NB4 (cell line): ENCODE results near the gene SH2D1B.

ENCODE experiments used
- DNase-seq: peaks from one replicate; pipeline ENCODE4 v3.0.0; 2010; ENCODE audit warnings: low read depth
- H3K4me3 ChIP-seq: one replicate; pipeline ENCODE4 v1.5.1; 2011; ENCODE audit warnings: mild to moderate bottlenecking, low read depth, low read length, moderate library complexity
- MYC ChIP-seq: IDR thresholded peaks from 2 replicates; pipeline ENCODE4 v1.6.1; 2011; ENCODE audit warnings: low read depth, low read length
- POLR2A ChIP-seq: IDR thresholded peaks from 2 replicates; pipeline ENCODE4 v1.6.1; 2011; ENCODE audit warnings: mild to moderate bottlenecking; ENCODE audit not compliant: insufficient read length; ENCODE audit errors: extremely low read depth
- TF ChIP-seq, protein P1 (sequence below): IDR thresholded peaks from 2 replicates; pipeline ENCODE4 v1.6.1; 2011; ENCODE audit warnings: low read depth, low read length
- TF ChIP-seq, protein P2 (sequence below): IDR thresholded peaks from one replicate; pipeline ENCODE4 v1.5.1; 2012; ENCODE audit warnings: low read depth, low read length

SH2D1B gene

DNA sequence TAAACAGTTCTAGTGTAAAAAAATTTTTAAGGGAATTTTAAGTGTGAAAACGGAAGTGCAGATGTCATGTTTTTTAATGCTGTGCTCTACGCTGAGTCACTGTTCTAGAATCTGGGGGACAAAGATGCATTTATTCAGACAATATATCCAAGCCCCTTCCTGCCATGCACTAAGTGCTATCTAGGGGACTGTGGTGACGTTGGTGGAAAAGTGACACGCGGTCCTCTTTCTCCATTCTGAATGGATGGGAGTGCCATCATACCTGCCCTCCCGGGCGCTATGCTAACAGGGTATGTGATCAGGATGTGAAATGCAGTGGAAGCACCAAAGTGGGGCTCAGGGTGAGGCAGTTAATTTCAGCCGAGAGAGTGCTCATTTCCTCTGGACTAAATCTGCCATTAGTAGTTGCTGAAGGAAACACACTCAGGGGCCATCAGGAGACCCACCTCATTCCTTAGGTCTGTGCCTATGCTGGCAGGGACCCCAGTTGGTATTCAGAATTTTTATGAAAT, 23.8 kb downstream of the SH2D1B start:
- H3K4me3 ChIP-seq, result no peak overlapping the region
- DNase-seq, result no peak
- TF ChIP-seq, protein P1, sequence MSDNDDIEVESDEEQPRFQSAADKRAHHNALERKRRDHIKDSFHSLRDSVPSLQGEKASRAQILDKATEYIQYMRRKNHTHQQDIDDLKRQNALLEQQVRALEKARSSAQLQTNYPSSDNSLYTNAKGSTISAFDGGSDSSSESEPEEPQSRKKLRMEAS, result no peak
- TF ChIP-seq POLR2A (no peak), MYC (no peak)
- TF ChIP-seq, protein P2, sequence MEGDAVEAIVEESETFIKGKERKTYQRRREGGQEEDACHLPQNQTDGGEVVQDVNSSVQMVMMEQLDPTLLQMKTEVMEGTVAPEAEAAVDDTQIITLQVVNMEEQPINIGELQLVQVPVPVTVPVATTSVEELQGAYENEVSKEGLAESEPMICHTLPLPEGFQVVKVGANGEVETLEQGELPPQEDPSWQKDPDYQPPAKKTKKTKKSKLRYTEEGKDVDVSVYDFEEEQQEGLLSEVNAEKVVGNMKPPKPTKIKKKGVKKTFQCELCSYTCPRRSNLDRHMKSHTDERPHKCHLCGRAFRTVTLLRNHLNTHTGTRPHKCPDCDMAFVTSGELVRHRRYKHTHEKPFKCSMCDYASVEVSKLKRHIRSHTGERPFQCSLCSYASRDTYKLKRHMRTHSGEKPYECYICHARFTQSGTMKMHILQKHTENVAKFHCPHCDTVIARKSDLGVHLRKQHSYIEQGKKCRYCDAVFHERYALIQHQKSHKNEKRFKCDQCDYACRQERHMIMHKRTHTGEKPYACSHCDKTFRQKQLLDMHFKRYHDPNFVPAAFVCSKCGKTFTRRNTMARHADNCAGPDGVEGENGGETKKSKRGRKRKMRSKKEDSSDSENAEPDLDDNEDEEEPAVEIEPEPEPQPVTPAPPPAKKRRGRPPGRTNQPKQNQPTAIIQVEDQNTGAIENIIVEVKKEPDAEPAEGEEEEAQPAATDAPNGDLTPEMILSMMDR, result no peak

DNA sequence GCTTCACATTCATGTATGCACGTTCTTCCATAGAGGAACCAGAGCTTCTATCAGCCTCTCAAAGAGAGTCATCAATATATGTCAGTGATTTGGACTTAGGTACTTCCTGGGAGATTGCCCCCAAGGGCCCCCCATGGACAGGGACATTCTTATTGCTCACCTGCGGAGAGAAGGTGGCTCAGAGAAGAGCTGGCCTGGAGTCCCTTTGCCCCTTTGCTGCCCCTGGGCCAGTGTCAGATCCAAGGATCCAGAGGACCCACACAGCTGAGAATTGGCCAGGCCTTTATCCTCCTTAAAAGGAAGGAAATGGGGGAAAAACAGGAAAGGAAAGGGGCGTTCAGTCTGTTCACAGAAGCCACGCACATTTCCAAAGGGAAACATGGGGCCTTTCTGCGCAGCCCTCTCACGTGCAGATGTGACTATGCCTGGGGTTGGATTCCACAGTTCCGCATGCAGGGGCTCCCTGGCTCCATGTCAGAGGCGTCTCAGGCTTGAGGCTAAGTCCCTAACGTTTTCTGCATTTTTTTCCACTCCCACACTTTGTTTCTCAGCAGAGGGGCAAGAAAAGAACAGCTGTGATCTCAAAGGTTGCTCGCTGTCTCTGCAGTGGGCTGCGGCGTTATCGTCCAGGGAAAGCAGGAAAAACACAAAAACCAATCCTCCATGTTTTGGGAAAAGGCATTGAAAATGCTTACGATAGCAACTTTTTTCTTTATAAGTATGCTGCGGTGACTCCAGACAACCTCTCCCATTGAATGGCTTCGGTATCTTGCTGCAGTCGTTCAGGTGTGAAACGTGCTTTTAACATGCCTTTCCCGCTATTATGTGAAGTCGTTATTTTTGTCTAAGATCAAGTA, 24.5 kb downstream of the SH2D1B start:
- DNase-seq, result no peak
- TF ChIP-seq, protein P2, result no peak
- TF ChIP-seq, protein P1, result no peak
- TF ChIP-seq MYC, result no peak
- no peak for TF ChIP-seq POLR2A
- H3K4me3 ChIP-seq, result no peak overlapping the region

DNA sequence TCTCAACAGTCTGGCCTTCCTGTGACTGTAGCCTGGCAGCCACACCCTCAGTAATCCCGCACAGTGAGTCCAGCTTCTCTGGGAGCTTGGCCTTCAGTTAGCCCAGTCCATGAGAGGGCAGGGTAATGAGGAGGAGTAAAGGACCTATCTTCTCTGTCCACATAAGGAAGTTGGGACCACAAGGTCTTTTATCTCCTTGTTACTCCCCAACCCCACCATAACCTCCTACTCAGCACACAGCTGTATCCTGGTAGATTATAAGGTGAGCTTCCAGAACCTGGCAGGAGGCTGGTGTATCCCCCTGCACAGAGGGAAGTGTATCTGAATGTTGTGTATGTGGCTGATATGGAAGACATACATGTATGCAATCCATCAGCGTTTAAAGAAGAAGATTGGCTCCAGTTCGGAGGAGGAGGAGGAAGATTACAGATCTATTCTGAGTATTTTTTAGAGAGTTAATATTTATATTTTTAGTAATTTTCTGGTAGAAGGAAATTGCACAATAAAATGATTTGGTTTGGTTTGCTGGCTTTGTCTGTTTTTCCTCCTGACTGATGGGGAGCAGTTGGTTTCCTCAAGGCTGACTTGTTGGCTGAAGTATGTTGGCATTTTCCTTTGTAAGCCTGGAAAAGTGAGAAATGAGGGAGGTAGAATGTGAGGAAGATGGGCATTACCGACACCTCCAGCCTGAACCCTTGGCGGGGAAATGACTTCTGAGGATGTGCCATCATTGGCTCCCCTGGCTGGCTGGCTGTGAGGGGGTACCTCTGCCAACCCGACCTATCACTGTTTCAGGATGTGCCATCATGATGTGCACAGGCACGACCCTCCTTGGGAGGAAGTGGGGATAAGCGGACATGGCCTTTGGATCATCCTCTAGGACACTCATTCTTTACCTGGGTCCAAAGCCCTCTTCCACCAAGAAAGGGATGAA, 25.4 kb downstream of the SH2D1B start:
- TF ChIP-seq, protein P1, result no peak
- TF ChIP-seq, protein P2, result no peak
- no peak for TF ChIP-seq MYC
- no peak for TF ChIP-seq POLR2A
- H3K4me3 ChIP-seq, result no peak overlapping the region
- no peak for DNase-seq

DNA sequence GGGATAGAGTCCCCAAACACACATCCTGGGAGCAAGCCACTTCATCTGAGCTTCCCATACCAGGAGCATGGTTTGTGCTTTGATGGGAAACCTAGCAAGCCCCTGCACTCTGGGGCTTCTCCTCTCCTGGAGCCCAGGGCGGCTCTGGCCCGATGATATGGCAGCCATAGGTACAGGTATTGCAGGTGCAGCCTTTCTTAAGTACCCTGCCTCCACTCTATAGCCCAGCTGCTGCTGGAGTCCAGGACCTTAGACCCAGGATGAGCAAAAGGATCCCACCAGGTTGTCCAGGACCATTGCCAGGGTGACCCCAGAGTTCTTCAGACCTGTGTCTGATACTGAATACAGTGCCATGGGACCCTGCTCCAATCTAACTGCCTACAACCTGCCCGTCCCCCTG, 26.2 kb downstream of the SH2D1B start:
- TF ChIP-seq, protein P1, result no peak
- TF ChIP-seq, protein P2, result no peak
- TF ChIP-seq MYC (no peak), POLR2A (no peak)
- no peak for DNase-seq
- H3K4me3 ChIP-seq, result no peak overlapping the region

DNA sequence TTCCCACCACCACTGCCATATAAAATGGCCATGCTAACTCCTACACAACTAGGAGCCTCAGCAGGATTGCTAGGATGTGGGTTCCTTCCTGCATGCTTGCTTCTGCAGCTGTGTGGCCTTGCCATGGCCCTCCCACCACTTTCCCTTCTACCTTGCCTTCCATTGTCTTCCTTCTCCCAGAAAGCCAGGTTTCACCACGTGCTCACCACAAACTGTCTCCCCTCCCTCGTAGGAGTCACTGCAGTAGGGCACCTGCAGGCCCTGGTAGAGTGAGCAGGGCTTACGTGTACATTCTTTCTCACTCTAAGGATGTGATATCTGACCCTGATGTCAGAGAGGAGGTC, 26.7 kb downstream of the SH2D1B start:
- no peak for DNase-seq
- TF ChIP-seq, protein P1, result no peak
- no peak for TF ChIP-seq MYC
- TF ChIP-seq, protein P2, result no peak

More for the DNA sequence above, 26.7 kb downstream of the SH2D1B start:
- H3K4me3 ChIP-seq, result no peak overlapping the region
